Measurements from ENCODE around the gene CDK19. TPM values are rescaled to one million over a fixed set of nuclear protein-coding genes. Genes with fewer than 3 reads are reported as not detected.
A peak's percentile ranks its signal among the peaks of the same experiment; 100 is the strongest.

The CDK19 gene
- total and polyA plus RNA-seq, 2 of the 13 experiments (the other 11 are each of a cell fraction or from before 2014, with no cell fraction given): 13.4 to 27.0 TPM

DNA sequence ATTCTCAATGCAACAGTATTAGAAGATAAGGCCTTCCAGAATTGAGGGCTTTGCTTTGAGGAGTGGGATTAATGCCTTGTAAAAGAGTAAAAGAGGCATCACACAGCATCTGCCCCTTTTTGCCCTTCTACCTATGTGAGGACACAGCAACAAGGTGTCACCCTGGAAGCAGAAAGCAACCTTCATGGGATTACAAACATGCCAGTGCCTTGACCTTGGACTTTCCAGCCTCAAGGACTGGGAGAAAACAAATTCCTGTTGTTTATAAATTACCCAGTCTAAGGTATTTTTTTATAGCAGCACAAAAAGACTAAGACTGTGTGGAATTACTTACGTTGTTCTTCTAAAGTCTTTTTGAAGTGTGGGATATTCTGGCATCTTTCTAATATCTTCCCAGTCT, 188.8 kb downstream of the CDK19 start:
- no peaks in the 10 kb centered on the region for H3K9me3 ChIP-seq (ENCODE audit: low read length)
- WGBS (ENCODE audit: low lambda C conversion rate): 100% methylated on average over 1 of the region's 1 CpG
- H3K4me1 ChIP-seq (ENCODE audit: insufficient read depth, low read length): peaks cover 14% of the 10 kb centered on the region
- intact Hi-C loops (cut with micrococcal nuclease; ENCODE audit: unreplicated experiment): no loop called here
- ATAC-seq (no peak), DNase-seq (ENCODE audit: low spot score) (peak; percentile 6), FAIRE-seq (no peak)
- no peaks in the 10 kb centered on the region for H4K20me1 ChIP-seq (ENCODE audit: insufficient read depth, low read length)
- H3K4me2 ChIP-seq (ENCODE audit: low read depth, low read length): no peak overlapping the region
- no peak overlapping the region for H2AFZ ChIP-seq (ENCODE audit: low read length)
- peaks cover 12 to 53% of the 10 kb centered on the region in 2 experiments for H3K36me3 ChIP-seq (replicated peaks in 1 of 2; ENCODE audit: control insufficient read depth in 1 of 2, insufficient read depth in 2 of 2, low read length in 2 of 2)
- H3K27me3 ChIP-seq (ENCODE audit: control insufficient read depth in 1 of 2, insufficient read depth in 2 of 2, low read length in 2 of 2): no peaks in the 10 kb centered on the region
- no peak overlapping the region for H3K27ac ChIP-seq (ENCODE audit: extremely low read length, insufficient read depth, low read length)
- ChIA-PET CTCF (ENCODE audit: low intra/inter-chr PET ratio, low total read pairs) (no interaction called here), POLR2A (no interaction called here)
- no peak overlapping the region for H3K4me3 ChIP-seq (replicated peaks in 1 of 3; ENCODE audit: insufficient read depth in 1 of 3, low read depth in 2 of 3, low read length in 3 of 3)
- TF ChIP-seq TFAP4 (IDR thresholded peaks at IDR 0.05; ENCODE audit: borderline replicate concordance, low read depth) (no peak), ARID5B (CRISPR knock-in tag; IDR thresholded peaks at IDR 0.05) (peak; percentile 45; the same call in 1 of the 2 replicates), GFI1 (CRISPR knock-in tag; IDR thresholded peaks at IDR 0.05; ENCODE audit: borderline replicate concordance) (no peak), UBTF (CRISPR knock-in tag; IDR thresholded peaks at IDR 0.05) (no peak)
- BruUV-seq (replicated peaks): no TSS peak
- in situ Hi-C loops (cut with HindIII; ENCODE audit: extremely low pct_ligation_motif_present, low pct_unique_long_range_greater_than_20kb): no loop called here
- H3K9ac ChIP-seq (ENCODE audit: insufficient read depth, low read depth, low read length): no peak overlapping the region
- H3K79me2 ChIP-seq (ENCODE audit: insufficient read depth, low read length): no peaks in the 10 kb centered on the region

Measured in HepG2 (cell line).